HUES64 (cell line): ENCODE results near the gene MAL.

Experiments
- H3K27ac ChIP-seq: 2 replicates; pipeline ENCODE4 v1.7.0; 2013; ENCODE audit warnings: low read depth, low read length, inconsistent platforms
- H3K27me3 ChIP-seq: 2 replicates; pipeline ENCODE4 v1.6.1; 2013; ENCODE audit warnings: mild to moderate bottlenecking, low read length; ENCODE audit not compliant: insufficient read depth
- H3K36me3 ChIP-seq: 2 replicates; pipeline ENCODE4 v1.6.1; 2013; ENCODE audit warnings: mild to moderate bottlenecking, low read length; ENCODE audit not compliant: insufficient read depth
- H3K4me1 ChIP-seq: 2 replicates; pipeline ENCODE4 v1.6.1; 2013; ENCODE audit warnings: mild to moderate bottlenecking, low read length, moderate library complexity; ENCODE audit not compliant: insufficient read depth
- H3K4me3 ChIP-seq: 2 replicates; pipeline ENCODE4 v1.5.1; 2013; ENCODE audit warnings: mild to moderate bottlenecking, low read length, moderate library complexity
- H3K9ac ChIP-seq: 2 replicates; pipeline ENCODE4 v1.6.1; 2013; ENCODE audit warnings: mild to moderate bottlenecking, low read depth, low read length
- H3K9me3 ChIP-seq: 2 replicates; pipeline ENCODE4 v1.6.1; 2013; ENCODE audit warnings: low read depth, low read length; ENCODE audit not compliant: insufficient read depth
- WGBS: fragments of 150-250, 120-280 bp; methylation state at CpG from one replicate; pipeline ENCODE4 v1.1.7; 2013; ENCODE audit warnings: missing lambda C conversion rate; 5-methylcytosine and 5-hydroxymethylcytosine counted together

MAL gene

GRCh38 chr2:95008996-95009395 lies 16.5 kb upstream of the MAL start:
- Histone ChIP-seq H3K27me3 (no peaks in the 10 kb centered on the region), H3K4me3 (no peak overlapping the region), H3K27ac (no peak overlapping the region), H3K4me1 (peaks cover 17% of the 10 kb centered on the region; the same call in 1 of the 2 replicates), H3K9ac (no peak overlapping the region), H3K9me3 (no peaks in the 10 kb centered on the region), H3K36me3 (no peaks in the 10 kb centered on the region)
- no CpG with 5 or more reads among the region's 2 CpGs for WGBS

- WGBS = 82% methylated on average over 5 of the region's 5 CpGs
- Histone ChIP-seq H3K9me3 (no peaks in the 10 kb centered on the region), H3K27me3 (no peaks in the 10 kb centered on the region), H3K4me1 (peaks cover 17% of the 10 kb centered on the region; the same call in 1 of the 2 replicates), H3K4me3 (no peak overlapping the region), H3K27ac (no peak overlapping the region), H3K36me3 (no peaks in the 10 kb centered on the region), H3K9ac (no peak overlapping the region)
Measured at GRCh38 chr2:95009412-95009811, 16.1 kb upstream of the MAL start.

DNA sequence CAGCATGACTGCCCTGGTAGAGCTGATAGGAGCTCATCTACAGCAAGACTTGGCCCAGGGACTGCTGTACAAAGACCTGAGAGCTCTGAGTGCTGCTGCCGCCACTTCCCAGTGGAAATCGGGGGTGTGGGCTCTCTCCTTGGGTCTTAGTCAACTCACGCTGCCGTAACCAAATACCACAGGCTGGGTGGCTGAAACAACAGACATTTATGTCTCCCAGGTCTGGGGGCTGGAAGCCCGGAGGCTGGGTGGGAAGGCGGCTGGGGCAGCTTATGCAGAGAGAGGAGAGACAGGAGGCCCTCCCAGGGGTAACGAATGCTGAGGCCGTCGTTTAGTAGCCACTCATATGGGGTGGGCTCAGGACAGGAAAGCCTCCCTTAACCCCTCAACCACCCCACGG lies 15.4 kb upstream of the MAL start:
- 89% methylated on average over 10 of the region's 10 CpGs for WGBS
- Histone ChIP-seq H3K4me3 (no peak overlapping the region), H3K27me3 (no peaks in the 10 kb centered on the region), H3K9ac (no peak overlapping the region), H3K4me1 (peaks cover 12% of the 10 kb centered on the region; the same call in 1 of the 2 replicates), H3K9me3 (no peaks in the 10 kb centered on the region), H3K27ac (no peak overlapping the region), H3K36me3 (no peaks in the 10 kb centered on the region)

GRCh38 chr2:95010718-95011117 lies 14.8 kb upstream of the MAL start:
- Histone ChIP-seq H3K36me3 (no peaks in the 10 kb centered on the region), H3K9me3 (no peaks in the 10 kb centered on the region), H3K9ac (no peak overlapping the region), H3K4me3 (no peak overlapping the region), H3K4me1 (peaks cover 7% of the 10 kb centered on the region; the same call in 1 of the 2 replicates), H3K27me3 (no peaks in the 10 kb centered on the region), H3K27ac (no peak overlapping the region)
- WGBS = 92% methylated on average over 9 of the region's 9 CpGs

DNA sequence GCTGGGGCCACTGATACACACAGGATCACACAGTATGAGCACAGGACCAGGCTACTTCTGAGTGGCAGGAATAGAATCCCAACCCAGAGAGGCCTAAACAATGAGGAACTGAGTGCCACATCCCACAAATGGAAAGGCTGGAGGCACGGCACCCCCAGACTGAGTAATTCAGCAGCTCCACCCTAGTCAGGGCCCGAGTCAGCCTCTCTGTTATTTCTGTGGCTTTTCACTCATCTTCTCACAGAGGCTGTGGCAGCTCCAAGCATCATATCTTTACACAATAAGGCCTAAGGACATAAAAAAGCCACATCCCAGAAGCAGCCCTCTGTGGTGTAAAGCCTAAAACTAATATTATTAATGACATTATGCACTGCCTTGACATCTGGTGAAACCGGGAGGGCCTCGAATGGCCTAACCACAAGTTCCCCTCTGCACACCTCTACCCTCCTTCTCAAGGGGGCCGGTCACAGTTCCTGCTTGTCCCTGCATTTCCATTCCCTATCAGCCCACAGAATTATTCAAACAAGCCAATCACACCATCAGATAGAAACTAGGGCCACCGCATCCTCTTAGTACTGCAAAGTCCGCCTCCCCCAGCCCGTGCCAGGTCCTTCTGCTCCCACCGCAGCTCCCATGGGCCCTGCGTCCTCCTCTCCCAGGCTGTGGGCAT lies 12.5 kb upstream of the MAL start:
- Histone ChIP-seq H3K4me3 (no peak overlapping the region), H3K4me1 (no peaks in the 10 kb centered on the region), H3K27me3 (no peaks in the 10 kb centered on the region), H3K27ac (no peak overlapping the region), H3K9ac (no peak overlapping the region), H3K9me3 (no peaks in the 10 kb centered on the region), H3K36me3 (no peaks in the 10 kb centered on the region)
- 94% methylated on average over 10 of the region's 10 CpGs for WGBS

GRCh38 chr2:95013726-95014125 lies 11.8 kb upstream of the MAL start:
- H3K27me3 ChIP-seq = no peaks in the 10 kb centered on the region
- no peaks in the 10 kb centered on the region for H3K36me3 ChIP-seq
- H3K9me3 ChIP-seq = no peaks in the 10 kb centered on the region
- no peak overlapping the region for H3K27ac ChIP-seq
- no peaks in the 10 kb centered on the region; the same call in 1 of the 2 replicates for H3K4me1 ChIP-seq
- H3K4me3 ChIP-seq = no peak overlapping the region
- 88% methylated on average over 6 of the region's 6 CpGs for WGBS
- no peak overlapping the region for H3K9ac ChIP-seq

GRCh38 chr2:95014126-95014708 lies 11.3 kb upstream of the MAL start:
- Histone ChIP-seq H3K9ac (no peak overlapping the region), H3K9me3 (no peaks in the 10 kb centered on the region), H3K27me3 (no peaks in the 10 kb centered on the region), H3K4me3 (no peak overlapping the region), H3K4me1 (no peaks in the 10 kb centered on the region; the same call in 1 of the 2 replicates), H3K36me3 (no peaks in the 10 kb centered on the region), H3K27ac (no peak overlapping the region)
- 82% methylated on average over 10 of the region's 10 CpGs for WGBS

DNA sequence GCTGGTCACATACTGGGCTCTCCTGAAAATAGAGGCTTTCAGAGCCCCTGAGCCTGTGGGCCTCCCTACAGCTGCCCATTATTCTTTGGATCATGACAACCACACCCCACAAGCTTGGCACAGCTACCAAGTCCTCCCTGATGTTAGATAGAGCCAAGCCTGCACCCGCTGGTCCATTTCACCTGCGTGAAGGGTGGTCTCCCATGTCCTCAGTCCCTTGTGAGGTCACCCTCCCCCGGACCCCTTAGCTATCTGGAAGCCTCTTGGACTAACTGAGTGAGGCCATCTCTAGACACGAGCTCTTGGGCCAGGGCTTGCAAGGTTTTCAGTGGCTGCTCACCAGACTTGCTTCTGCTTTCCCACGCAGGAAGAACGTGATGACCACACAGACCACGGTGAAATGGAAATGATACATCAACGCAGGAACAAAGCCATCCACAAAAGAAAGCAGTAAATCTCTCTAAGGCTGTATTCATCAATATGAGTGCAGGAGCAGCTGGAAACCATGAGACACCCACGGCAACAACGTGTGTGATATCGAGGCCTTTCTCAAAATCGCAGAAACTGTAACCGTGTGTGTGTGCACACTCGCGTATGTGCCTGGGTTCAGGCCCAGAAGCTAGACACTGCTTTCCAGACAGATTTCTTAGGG lies 10.1 kb upstream of the MAL start:
- Histone ChIP-seq H3K27ac (no peak overlapping the region), H3K36me3 (no peaks in the 10 kb centered on the region), H3K4me1 (no peaks in the 10 kb centered on the region; the same call in 1 of the 2 replicates), H3K9ac (no peak overlapping the region), H3K27me3 (no peaks in the 10 kb centered on the region), H3K4me3 (no peak overlapping the region), H3K9me3 (no peaks in the 10 kb centered on the region)
- 91% methylated on average over 15 of the region's 15 CpGs for WGBS

- 75% methylated on average over 9 of the region's 9 CpGs for WGBS
- Histone ChIP-seq H3K4me1 (no peaks in the 10 kb centered on the region; the same call in 1 of the 2 replicates), H3K9ac (no peak overlapping the region), H3K36me3 (no peaks in the 10 kb centered on the region), H3K27me3 (peaks cover under 1% of the 10 kb centered on the region; the same call in 1 of the 2 replicates), H3K27ac (no peak overlapping the region), H3K4me3 (no peak overlapping the region), H3K9me3 (no peaks in the 10 kb centered on the region)
Measured at GRCh38 chr2:95016616-95017015, 8.9 kb upstream of the MAL start.

- H3K4me3 ChIP-seq = no peak overlapping the region
- H3K27ac ChIP-seq = no peak overlapping the region
- H3K9ac ChIP-seq = no peak overlapping the region
- no peaks in the 10 kb centered on the region; the same call in 1 of the 2 replicates for H3K4me1 ChIP-seq
- H3K36me3 ChIP-seq = no peaks in the 10 kb centered on the region
- WGBS = 87% methylated on average over 9 of the region's 9 CpGs
- peaks cover 3% of the 10 kb centered on the region; the same call in 1 of the 2 replicates for H3K27me3 ChIP-seq
- H3K9me3 ChIP-seq = no peaks in the 10 kb centered on the region
Measured at GRCh38 chr2:95017071-95017501, 8.4 kb upstream of the MAL start.

- Histone ChIP-seq H3K4me1 (no peaks in the 10 kb centered on the region; the same call in 1 of the 2 replicates), H3K27me3 (peaks cover 8% of the 10 kb centered on the region), H3K4me3 (no peak overlapping the region), H3K27ac (no peak overlapping the region), H3K9ac (no peak overlapping the region), H3K36me3 (no peaks in the 10 kb centered on the region), H3K9me3 (no peaks in the 10 kb centered on the region)
- 82% methylated on average over 12 of the region's 12 CpGs for WGBS
Measured at GRCh38 chr2:95017836-95018235, 7.7 kb upstream of the MAL start.
